NT2/D1 (cell line): ENCODE measurements around the gene NRCAM.

ENCODE experiments used
- YY1 ChIP-seq: IDR thresholded peaks from 2 replicates; pipeline ENCODE4 v1.6.1; 2011; ENCODE audit not compliant: insufficient read length, insufficient read depth
- ZNF274 ChIP-seq: IDR thresholded peaks from 2 replicates; pipeline ENCODE4 v1.6.1; 2011; ENCODE audit warnings: mild to moderate bottlenecking, low read depth, low read length

GRCh38 chr7:108249453-108249852 is 206.8 kb downstream of the NRCAM start:
- TF ChIP-seq ZNF274 = no peak
- TF ChIP-seq YY1 = no peak
